ENCODE data around the gene SLC9A8. TPM values are rescaled to one million over a fixed set of nuclear protein-coding genes. Genes with fewer than 3 reads are reported as not detected.

Gene SLC9A8
- total and polyA plus RNA-seq, 2 of the 4 experiments (the other 2 are of a cell fraction): 4.1 to 5.0 TPM

GRCh38 chr20:49919009-49919408, 106.4 kb downstream of the SLC9A8 start:
- peaks cover 5 to 18% of the 10 kb centered on the region in 2 experiments; a peak in 2 of 4 replicates for H3K79me1 ChIP-seq (ENCODE audit: low read depth in 1 of 2, low read length in 2 of 2)
- no peak overlapping the region for H2BK120ac ChIP-seq (ENCODE audit: low read depth, low read length)
- H4K5ac ChIP-seq (ENCODE audit: low read depth, low read length): no peak overlapping the region
- H2AFZ ChIP-seq (replicated peaks; ENCODE audit: low read length, poor library complexity): no peak overlapping the region
- peaks cover 5% of the 10 kb centered on the region; the same call in 1 of the 2 replicates for H4K20me1 ChIP-seq (ENCODE audit: insufficient read depth, low read length)
- no TSS peak for BruUV-seq (replicated peaks)
- no peak for ATAC-seq (ENCODE audit: low read depth)
- H2AK9ac ChIP-seq (replicated peaks; ENCODE audit: low read depth, low read length, poor library complexity): no peak overlapping the region
- no peak overlapping the region for H3K14ac ChIP-seq (replicated peaks; ENCODE audit: low read depth, low read length)
- no peak overlapping the region for H3K4ac ChIP-seq (ENCODE audit: low read depth, low read length)
- dilution Hi-C loops (cut with HindIII; ENCODE audit: low sequenced_read_pairs, unreplicated experiment): no loop called here
- no peaks in the 10 kb centered on the region for H3K27me3 ChIP-seq (ENCODE audit: control insufficient read depth, insufficient read depth, low read length)
- H3K9me3 ChIP-seq (ENCODE audit: control insufficient read depth, insufficient read depth, low read length): no peaks in the 10 kb centered on the region
- H3K27ac ChIP-seq (ENCODE audit: insufficient read depth, low read length): no peak overlapping the region
- no peak overlapping the region for H2AK5ac ChIP-seq (ENCODE audit: low read depth, low read length)
- intact Hi-C loops (cut with micrococcal nuclease): no loop called here
- no peaks in the 10 kb centered on the region for H3K36me3 ChIP-seq (ENCODE audit: control insufficient read depth, insufficient read depth, low read length)
- H4K91ac ChIP-seq (ENCODE audit: insufficient read depth, low read depth, low read length): no peak overlapping the region
- ChIA-PET POLR2A (ENCODE audit: unreplicated experiment) (no interaction called here), CTCF (no interaction called here)
- no peak for DNase-seq
- in situ Hi-C loops (cut with MboI; ENCODE audit: low sequenced_read_pairs): no loop called here
- no peak overlapping the region for H3K23ac ChIP-seq (ENCODE audit: low read depth, low read length)
- no peak overlapping the region for H2BK5ac ChIP-seq (ENCODE audit: low read depth, low read length, poor library complexity, severe bottlenecking)
- peaks cover 4% of the 10 kb centered on the region for H3K4me1 ChIP-seq (ENCODE audit: control insufficient read depth, insufficient read depth, low read length)
- H2BK20ac ChIP-seq (ENCODE audit: low read depth, low read length): no peak overlapping the region
- no peak overlapping the region for H3K4me3 ChIP-seq (ENCODE audit: insufficient read depth, low read depth, low read length)
- TF ChIP-seq NFE2L2 (IDR thresholded peaks at IDR 0.05; ENCODE audit: low read depth, low read length) (no peak), RFX5 (IDR thresholded peaks at IDR 0.05; ENCODE audit: low read depth, low read length) (no peak), MAZ (IDR thresholded peaks at IDR 0.05; ENCODE audit: borderline replicate concordance, low read depth, low read length) (no peak), CTCF (conservative IDR thresholded peaks at IDR 0.05; ENCODE audit: low read depth, low read length) (no peak), SMC3 (IDR thresholded peaks at IDR 0.05; ENCODE audit: low read depth, low read length) (no peak), RCOR1 (IDR thresholded peaks at IDR 0.05; ENCODE audit: insufficient replicate concordance, low read length) (no peak), MAFK (IDR thresholded peaks at IDR 0.05; ENCODE audit: low read depth, low read length) (no peak), MXI1 (IDR thresholded peaks at IDR 0.05; ENCODE audit: borderline replicate concordance, low read depth, low read length) (no peak), CHD1 (IDR thresholded peaks at IDR 0.05; ENCODE audit: low read depth, low read length) (no peak), BHLHE40 (IDR thresholded peaks at IDR 0.05; ENCODE audit: low read depth, low read length) (no peak), FOS (IDR thresholded peaks at IDR 0.05; ENCODE audit: low read depth, low read length) (no peak), USF2 (IDR thresholded peaks at IDR 0.05; ENCODE audit: low read depth, low read length) (no peak), RAD21 (IDR thresholded peaks at IDR 0.05; ENCODE audit: low read length) (no peak), CEBPB (IDR thresholded peaks at IDR 0.05; ENCODE audit: low read depth, low read length) (no peak), POLR2A (IDR thresholded peaks at IDR 0.05; ENCODE audit: low read depth, low read length) (no peak)
- TF ChIP-seq, protein P1, sequence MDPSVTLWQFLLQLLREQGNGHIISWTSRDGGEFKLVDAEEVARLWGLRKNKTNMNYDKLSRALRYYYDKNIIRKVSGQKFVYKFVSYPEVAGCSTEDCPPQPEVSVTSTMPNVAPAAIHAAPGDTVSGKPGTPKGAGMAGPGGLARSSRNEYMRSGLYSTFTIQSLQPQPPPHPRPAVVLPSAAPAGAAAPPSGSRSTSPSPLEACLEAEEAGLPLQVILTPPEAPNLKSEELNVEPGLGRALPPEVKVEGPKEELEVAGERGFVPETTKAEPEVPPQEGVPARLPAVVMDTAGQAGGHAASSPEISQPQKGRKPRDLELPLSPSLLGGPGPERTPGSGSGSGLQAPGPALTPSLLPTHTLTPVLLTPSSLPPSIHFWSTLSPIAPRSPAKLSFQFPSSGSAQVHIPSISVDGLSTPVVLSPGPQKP (IDR thresholded peaks at IDR 0.05; ENCODE audit: borderline replicate concordance, low read depth, low read length): no peak
- H3K9ac ChIP-seq (ENCODE audit: low read depth, low read length): no peak overlapping the region
- WGBS, 2 experiments (ENCODE audit: extremely low coverage in 2 of 2, insufficient read length in 1 of 2): 60% methylated on average over 2 of the region's 7 CpGs; no CpG with 5 or more reads in 1 of the 2 experiments
- no peak overlapping the region for H3K56ac ChIP-seq (ENCODE audit: extremely low read depth, insufficient read depth, low read length)
- H3K4me2 ChIP-seq (ENCODE audit: low read depth, low read length): no peak overlapping the region
- H2BK15ac ChIP-seq (ENCODE audit: low read depth, low read length): no peak overlapping the region
- peaks cover 3% of the 10 kb centered on the region; the same call in 1 of the 2 replicates for H3K9me1 ChIP-seq (ENCODE audit: insufficient read depth, low read length)
- no peak overlapping the region for H4K8ac ChIP-seq (ENCODE audit: low read depth in 2 of 2, low read length in 2 of 2)
- H3K18ac ChIP-seq (ENCODE audit: low read depth, low read length): no peak overlapping the region
